HCT116 (cell line): ENCODE data around the gene KCND3. TPM values are rescaled to one million over a fixed set of nuclear protein-coding genes. Genes with fewer than 3 reads are reported as not detected.

ENCODE experiments used
- ATAC-seq: fragments of 200-7000 bp; cut with Tn5 transposase; 2 replicates; pipeline ENCODE4 v1.9.1; 2020; ENCODE audit warnings: mild to moderate bottlenecking, moderate library complexity
- BruUV-seq: library from RNA; stranded (reverse); fragments of 400-500 nt; replicated peaks from 2 replicates; lab custom pipeline; 2021; lab: Mats Ljungman, UMichigan
- CTCF ChIA-PET: fragments of 300-600 bp; sonication (Branson Sonifier 250); formaldehyde crosslinking; loops from one replicate; lab custom pipeline; 2021; ENCODE audit warnings: antibody characterized with exemption; lab: Charles Lee
- POLR2A ChIA-PET: fragments of 300-600, 350-600 bp; sonication (Branson Sonifier 250); formaldehyde crosslinking; loops from one replicate; lab custom pipeline; 2021; ENCODE audit warnings: antibody characterized with exemption; lab: Charles Lee
- RAD21 ChIA-PET, 2 experiments: fragments of 300-600 bp; sonication (Branson Sonifier 250); formaldehyde crosslinking; loops; one replicate each; lab custom pipeline; 2023; ENCODE audit warnings: low total read pairs in 2 of 2; ENCODE audit not compliant: uncharacterized antibody in 2 of 2, unreplicated experiment in 2 of 2, low non-redundant PET in 1 of 2; lab: Charles Lee
- DNase-seq: peaks from one replicate; pipeline ENCODE4 v3.0.0-alpha.2; 2010; ENCODE audit warnings: low read depth, low spot score
- H2AFZ ChIP-seq: fragments of 200-600 bp; shearing (Covaris generic), sonication (generic); 2 replicates; pipeline ENCODE4 v1.6.1; 2017; ENCODE audit warnings: low read depth, mixed run types, mixed read lengths, antibody characterized with exemption, low read length; ENCODE audit not compliant: poor library complexity, severe bottlenecking
- H3K27ac ChIP-seq: 2 replicates; pipeline ENCODE4 v1.5.1; 2012; ENCODE audit warnings: low read depth, low read length
- H3K27me3 ChIP-seq: fragments of 200-600 bp; sonication (generic); 2 replicates; pipeline ENCODE4 v1.6.1; 2016; ENCODE audit warnings: mixed run types, low read length, mixed read lengths; ENCODE audit not compliant: insufficient read depth
- H3K36me3 ChIP-seq, 2 experiments: fragments of 200-500 bp in 1 of 2; fragments of 200-600 bp in 1 of 2; sonication (Bioruptor generic) in 1 of 2; sonication (generic) in 1 of 2; 2 replicates each; pipeline versions ENCODE4 v1.5.1 to v1.6.1; 2014 to 2016; ENCODE audit warnings: low read length in 2 of 2, inconsistent platforms in 1 of 2, mixed read lengths in 1 of 2, mixed run types in 1 of 2; ENCODE audit not compliant: insufficient read depth in 2 of 2, control insufficient read depth in 1 of 2
- H3K4me1 ChIP-seq, 2 experiments: fragments of 200-600 bp in 1 of 2; sonication (generic) in 1 of 2; 2 replicates each; pipeline versions ENCODE4 v1.5.1 to v1.6.1; 2012 to 2017; ENCODE audit warnings: low read length in 2 of 2, inconsistent platforms in 1 of 2, mild to moderate bottlenecking in 1 of 2, mixed read lengths in 1 of 2, mixed run types in 1 of 2, moderate library complexity in 1 of 2; ENCODE audit not compliant: insufficient read depth in 2 of 2, control insufficient read depth in 1 of 2
- H3K4me2 ChIP-seq: fragments of 200-600 bp; sonication (generic); 2 replicates; pipeline ENCODE4 v1.6.1; 2017; ENCODE audit warnings: mixed run types, low read length, mixed read lengths
- H3K4me3 ChIP-seq, 2 experiments: fragments of 200-600 bp in 1 of 2; sonication (generic) in 1 of 2; replicated peaks in 1 of 2; 2 replicates each; pipeline ENCODE4 v1.5.1; 2011 to 2016; ENCODE audit warnings: low read length in 2 of 2, control low read depth in 1 of 2, low read depth in 1 of 2, mild to moderate bottlenecking in 1 of 2, mixed read lengths in 1 of 2, mixed run types in 1 of 2
- H3K79me2 ChIP-seq: fragments of 200-600 bp; sonication (generic); 2 replicates; pipeline ENCODE4 v1.6.1; 2017; ENCODE audit warnings: mild to moderate bottlenecking, mixed run types, low read length, moderate library complexity, mixed read lengths; ENCODE audit not compliant: insufficient read depth
- H3K9ac ChIP-seq: fragments of 200-600 bp; sonication (generic); 2 replicates; pipeline ENCODE4 v1.6.1; 2016; ENCODE audit warnings: low read length, mixed read lengths
- H3K9me2 ChIP-seq: fragments of 200-600 bp; sonication (generic), shearing (Covaris generic); 2 replicates; pipeline ENCODE4 v1.6.1; 2017; ENCODE audit warnings: mixed run types, mild to moderate bottlenecking, moderate library complexity; ENCODE audit not compliant: insufficient read depth
- H3K9me3 ChIP-seq, 2 experiments: fragments of 200-500 bp in 1 of 2; fragments of 200-600 bp in 1 of 2; sonication (Bioruptor generic) in 1 of 2; sonication (generic) in 1 of 2; 2 replicates each; pipeline ENCODE4 v1.6.1; 2014 to 2017; ENCODE audit warnings: low read length in 2 of 2, mixed read lengths in 2 of 2, inconsistent platforms in 1 of 2, low read depth in 1 of 2, mild to moderate bottlenecking in 1 of 2, mixed run types in 1 of 2, moderate library complexity in 1 of 2; ENCODE audit not compliant: control insufficient read depth in 1 of 2, insufficient read depth in 1 of 2
- H4K20me1 ChIP-seq: fragments of 200-600 bp; sonication (generic), shearing (Covaris generic); 2 replicates; pipeline ENCODE4 v1.6.1; 2017; ENCODE audit warnings: mixed run types, mild to moderate bottlenecking, moderate library complexity; ENCODE audit not compliant: insufficient read depth
- CBX3 ChIP-seq: IDR thresholded peaks from 2 replicates; pipeline ENCODE4 v1.6.1; 2012; ENCODE audit warnings: low read depth
- CEBPB ChIP-seq: IDR thresholded peaks from 2 replicates; pipeline ENCODE4 v1.6.1; 2012; ENCODE audit warnings: low read depth
- CTCF ChIP-seq, 3 experiments: fragments of 200-600 bp in 1 of 3; sonication (generic) in 1 of 3; IDR thresholded peaks in 2 of 3; conservative IDR thresholded peaks in 1 of 3; 2 replicates each; pipeline ENCODE4 v1.5.1; 2012 to 2017; ENCODE audit warnings: low read depth in 2 of 3, low read length in 2 of 3, antibody characterized with exemption in 1 of 3, borderline replicate concordance in 1 of 3, control low read depth in 1 of 3, mild to moderate bottlenecking in 1 of 3, mixed read lengths in 1 of 3, mixed run types in 1 of 3, moderate library complexity in 1 of 3; ENCODE audit not compliant: insufficient read depth in 1 of 3
- EGR1 ChIP-seq: IDR thresholded peaks from 2 replicates; pipeline ENCODE4 v1.6.1; 2012; ENCODE audit warnings: low read depth
- EZH2phosphoT487 ChIP-seq: fragments of 200-600 bp; IDR thresholded peaks from 2 replicates; pipeline ENCODE4 v1.6.1; 2018; ENCODE audit warnings: antibody characterized with exemption, borderline replicate concordance
- FOSL1 ChIP-seq: IDR thresholded peaks from 2 replicates; pipeline ENCODE4 v1.6.1; 2012; ENCODE audit warnings: low read depth
- JUND ChIP-seq: IDR thresholded peaks from 2 replicates; pipeline ENCODE4 v1.6.1; 2012
- MAX ChIP-seq: IDR thresholded peaks from 2 replicates; pipeline ENCODE4 v1.6.1; 2012
- POLR2A ChIP-seq: IDR thresholded peaks from 2 replicates; pipeline ENCODE4 v1.7.0; 2011; ENCODE audit warnings: borderline replicate concordance; ENCODE audit not compliant: insufficient read depth, insufficient read length; ENCODE audit errors: extremely low read depth
- POLR2AphosphoS5 ChIP-seq: IDR thresholded peaks from 2 replicates; pipeline ENCODE4 v1.6.1; 2011; ENCODE audit warnings: mild to moderate bottlenecking, low read depth, low read length, moderate library complexity
- SIN3A ChIP-seq: IDR thresholded peaks from 2 replicates; pipeline ENCODE4 v1.6.1; 2012; ENCODE audit warnings: low read depth
- SP1 ChIP-seq: IDR thresholded peaks from 2 replicates; pipeline ENCODE4 v1.6.1; 2012; ENCODE audit warnings: low read depth
- SRF ChIP-seq: IDR thresholded peaks from 2 replicates; pipeline ENCODE4 v1.6.1; 2012; ENCODE audit warnings: low read depth
- YY1 ChIP-seq: IDR thresholded peaks from 2 replicates; pipeline ENCODE4 v1.6.1; 2011; ENCODE audit warnings: low read length, low read depth, moderate library complexity, mild to moderate bottlenecking; ENCODE audit not compliant: insufficient replicate concordance; ENCODE audit errors: extremely low read depth
- ZBTB33 ChIP-seq: IDR thresholded peaks from 2 replicates; pipeline ENCODE4 v1.6.1; 2011; ENCODE audit warnings: mild to moderate bottlenecking, low read length, moderate library complexity; ENCODE audit not compliant: insufficient replicate concordance; ENCODE audit errors: extremely low read depth
- ZFX ChIP-seq: fragments of 450-650 bp; IDR thresholded peaks from 2 replicates; pipeline ENCODE4 v1.6.1; 2017
- ZNF274 ChIP-seq: fragments of 200-500 bp; sonication (Bioruptor generic); IDR thresholded peaks from 2 replicates; pipeline ENCODE4 v1.6.1; 2014; ENCODE audit warnings: mild to moderate bottlenecking, low read depth, low read length, inconsistent platforms
- intact Hi-C: fragments of 100-400 bp; cut with micrococcal nuclease; formaldehyde crosslinking; loops from 2 replicates; pipeline ENCODE4 v1.10.0; 2022
- total RNA-seq: library from RNA; stranded (reverse); gene quantifications from one replicate; pipeline ENCODE4 v1.2.1, GENCODE V29; 2021; ENCODE audit not compliant: unreplicated experiment

Gene KCND3
- total RNA-seq, 1 experiment from 2014 or later = 0.44 TPM

- no peak overlapping the region for H3K4me2 ChIP-seq
- no peak for ATAC-seq
- H3K4me3 ChIP-seq = no peak overlapping the region
- H2AFZ ChIP-seq = no peak overlapping the region
- no peak for TF ChIP-seq POLR2AphosphoS5
- no peak for TF ChIP-seq ZNF274
- TF ChIP-seq EZH2phosphoT487 = no peak
- TF ChIP-seq ZBTB33 = no peak
- no peak for TF ChIP-seq JUND
- TF ChIP-seq CBX3 = no peak
- RAD21 ChIA-PET = no interaction called here
- DNase-seq = no peak
- POLR2A ChIA-PET = no interaction called here
- no peaks in the 10 kb centered on the region for H3K9me3 ChIP-seq
- peaks cover 58% of the 10 kb centered on the region; the same call in 1 of the 2 replicates for H3K27me3 ChIP-seq
- no peaks in the 10 kb centered on the region for H3K79me2 ChIP-seq
- H3K27ac ChIP-seq = no peak overlapping the region
- H3K9ac ChIP-seq = no peak overlapping the region
- CTCF ChIA-PET = no interaction called here
- no peaks in the 10 kb centered on the region for H4K20me1 ChIP-seq
- no peaks in the 10 kb centered on the region for H3K36me3 ChIP-seq
- H3K9me2 ChIP-seq = no peaks in the 10 kb centered on the region
- intact Hi-C loops = no loop called here
- no TSS peak for BruUV-seq
- H3K4me1 ChIP-seq = no peaks in the 10 kb centered on the region
Observed at GRCh38 chr1:111904478-111905218, 84.8 kb downstream of the KCND3 start.

GRCh38 chr1:111903871-111904449 is 85.5 kb downstream of the KCND3 start:
- no TSS peak for BruUV-seq
- peaks cover 54% of the 10 kb centered on the region; the same call in 1 of the 2 replicates for H3K27me3 ChIP-seq
- ChIA-PET POLR2A (no interaction called here), RAD21 (no interaction called here), CTCF (no interaction called here)
- no peak overlapping the region for H3K4me2 ChIP-seq
- no peaks in the 10 kb centered on the region for H3K9me3 ChIP-seq
- H3K4me3 ChIP-seq = no peak overlapping the region
- no peaks in the 10 kb centered on the region for H3K9me2 ChIP-seq
- no peak for DNase-seq
- no peak overlapping the region for H2AFZ ChIP-seq
- no peak overlapping the region for H3K27ac ChIP-seq
- H3K4me1 ChIP-seq = no peaks in the 10 kb centered on the region
- H4K20me1 ChIP-seq = no peaks in the 10 kb centered on the region
- ATAC-seq = no peak
- intact Hi-C loops = no loop called here
- H3K36me3 ChIP-seq = no peaks in the 10 kb centered on the region
- H3K79me2 ChIP-seq = no peaks in the 10 kb centered on the region
- no peak overlapping the region for H3K9ac ChIP-seq
- no peak for TF ChIP-seq EGR1
- TF ChIP-seq SIN3A = no peak
- TF ChIP-seq MAX = no peak
- no peak for TF ChIP-seq CTCF (IDR thresholded peaks at IDR 0.05 in 2 of 3, conservative IDR thresholded peaks at IDR 0.05 in 1 of 3; ENCODE audit: borderline replicate concordance in 1 of 3, insufficient read depth in 1 of 3, low read depth in 2 of 3, low read length in 2 of 3)
- no peak for TF ChIP-seq FOSL1
- TF ChIP-seq JUND = no peak
- no peak for TF ChIP-seq SRF
- no peak for TF ChIP-seq POLR2A
- no peak for TF ChIP-seq ZNF274
- TF ChIP-seq ZFX = no peak
- no peak for TF ChIP-seq YY1
- no peak for TF ChIP-seq CEBPB
- TF ChIP-seq SP1 = no peak
- TF ChIP-seq POLR2AphosphoS5 = no peak
